ENCODE results near the gene BEAN1.
"Not testable (repeated sequence)": the region's sequence is repeated elsewhere in the genome, so short reads cannot be mapped to it uniquely, and the experiment has no call there.

BEAN1 gene

GRCh38 chr16:66512272-66513110 lies 85.4 kb downstream of the BEAN1 start:
- DNase-seq, result no peak

DNA sequence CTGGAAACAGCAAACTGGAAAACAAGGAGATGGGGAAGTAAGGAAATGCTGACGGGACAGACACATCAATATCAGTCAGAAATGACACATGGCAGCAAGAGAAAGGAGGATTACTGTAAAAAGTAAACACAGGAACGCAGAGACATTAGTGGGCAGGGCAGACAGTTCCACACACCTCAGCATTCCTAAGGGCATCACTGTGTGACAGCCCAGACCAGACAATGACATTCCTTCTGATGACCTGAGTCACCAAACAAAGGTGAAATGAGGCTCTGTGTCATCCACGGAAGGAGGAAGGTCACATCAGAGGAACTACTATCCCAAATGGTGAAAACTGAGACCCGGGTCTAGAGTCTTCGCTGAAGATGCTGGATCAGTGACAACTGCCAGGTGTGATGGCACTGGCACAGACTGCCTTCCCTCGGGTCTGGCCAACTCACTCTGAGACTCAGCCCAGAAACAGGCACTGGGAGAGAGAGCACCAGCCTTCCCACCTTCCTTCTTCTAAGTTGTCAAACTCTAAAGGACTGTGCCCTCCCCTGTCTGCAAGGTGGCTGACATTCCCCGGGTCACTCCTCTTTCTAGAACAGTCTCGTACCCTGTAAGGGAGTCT lies 86.1 kb downstream of the BEAN1 start:
- no peak for DNase-seq

DNA sequence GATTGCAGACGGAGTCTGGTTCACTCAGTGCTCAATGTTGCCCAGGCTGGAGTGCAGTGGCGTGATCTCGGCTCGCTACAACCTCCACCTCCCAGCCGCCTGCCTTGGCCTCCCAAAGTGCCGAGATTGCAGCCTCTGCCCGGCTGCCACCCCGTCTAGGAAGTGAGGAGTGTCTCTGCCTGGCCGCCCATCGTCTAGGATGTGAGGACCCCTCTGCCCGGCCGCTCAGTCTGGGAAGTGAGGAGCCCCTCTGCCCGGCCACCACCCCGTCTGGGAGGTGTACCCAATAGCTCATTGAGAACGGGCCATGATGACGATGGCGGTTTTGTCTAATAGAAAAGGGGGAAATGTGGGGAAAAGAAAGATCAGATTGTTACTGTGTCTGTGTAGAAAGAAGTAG lies 87.3 kb downstream of the BEAN1 start:
- DNase-seq, result not testable (repeated sequence)

GRCh38 chr16:66514980-66515595 lies 88.0 kb downstream of the BEAN1 start:
- DNase-seq, result not testable (repeated sequence)

GRCh38 chr16:66515596-66516508 lies 88.8 kb downstream of the BEAN1 start:
- DNase-seq, result no peak

GRCh38 chr16:66516509-66516807 lies 89.4 kb downstream of the BEAN1 start:
- DNase-seq, result no peak

DNA sequence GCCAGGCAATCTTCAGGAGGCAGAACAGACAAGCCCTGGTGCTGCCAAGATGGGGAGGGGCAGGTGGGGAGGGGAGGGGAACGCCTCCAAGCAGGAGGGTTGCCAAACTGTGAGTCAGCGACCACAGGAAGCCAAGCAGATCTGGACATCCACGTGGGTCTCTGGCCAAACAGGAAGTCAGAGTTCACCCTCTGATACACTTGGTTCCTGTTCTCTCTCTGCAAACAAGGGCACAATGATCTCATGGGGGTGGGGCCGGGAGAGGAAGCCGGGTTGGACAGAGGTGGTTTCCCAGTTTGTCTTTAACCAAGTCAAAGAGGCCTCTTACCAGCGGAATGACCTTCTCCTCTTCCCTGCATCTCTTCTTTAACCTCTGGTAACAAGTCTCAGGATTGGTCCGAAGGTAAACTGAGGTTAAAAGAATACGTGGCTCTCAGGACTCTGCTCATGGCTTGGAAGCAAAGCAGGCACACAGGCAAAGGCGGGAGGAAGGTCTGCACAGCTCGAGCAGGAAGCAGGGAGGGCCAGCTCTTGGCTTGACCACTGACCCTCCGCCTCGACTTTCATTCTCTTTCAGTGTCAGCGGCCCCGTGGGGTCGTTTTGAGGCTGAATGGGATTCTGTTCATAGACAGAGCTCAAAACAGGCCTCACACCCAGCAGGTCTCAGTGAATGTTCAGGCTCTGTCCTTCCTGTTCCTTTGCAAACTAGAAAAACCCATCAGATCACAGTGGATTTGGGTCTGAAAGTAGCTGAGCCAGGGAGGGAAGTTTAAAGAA lies 89.9 kb downstream of the BEAN1 start:
- peak; percentile 70 for DNase-seq

DNA sequence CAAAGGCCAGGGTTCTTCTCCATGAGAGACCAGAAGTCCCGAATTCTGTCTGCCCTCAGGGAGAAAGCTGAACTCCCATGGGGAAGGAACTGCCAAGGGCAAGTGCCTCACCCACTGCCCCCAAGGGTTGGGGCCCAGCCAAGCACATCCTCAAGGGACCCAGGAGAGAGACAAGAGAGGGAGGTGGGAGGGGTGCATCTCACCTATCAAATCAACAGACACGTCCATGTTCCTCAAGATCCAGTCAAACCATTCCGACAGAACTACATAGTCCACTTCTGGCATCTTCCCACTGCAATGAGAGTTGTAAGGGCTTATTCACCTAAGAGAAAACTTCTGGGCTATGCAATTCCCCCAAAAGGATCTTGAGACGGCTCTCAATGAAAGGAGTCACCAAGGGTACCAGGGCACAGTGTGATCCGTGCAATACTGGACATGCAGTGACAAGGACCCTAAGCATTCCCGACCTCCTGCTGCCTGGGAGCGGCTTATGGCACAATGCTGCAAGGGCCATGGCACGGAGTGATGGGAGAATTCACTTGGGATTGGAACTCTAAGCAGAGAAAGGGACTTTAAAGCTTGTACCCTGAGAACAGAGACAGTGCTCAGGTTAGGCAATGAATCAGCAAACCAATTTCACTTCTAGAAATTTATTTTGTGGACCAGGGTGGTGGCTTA lies 90.6 kb downstream of the BEAN1 start:
- no peak for DNase-seq

DNA sequence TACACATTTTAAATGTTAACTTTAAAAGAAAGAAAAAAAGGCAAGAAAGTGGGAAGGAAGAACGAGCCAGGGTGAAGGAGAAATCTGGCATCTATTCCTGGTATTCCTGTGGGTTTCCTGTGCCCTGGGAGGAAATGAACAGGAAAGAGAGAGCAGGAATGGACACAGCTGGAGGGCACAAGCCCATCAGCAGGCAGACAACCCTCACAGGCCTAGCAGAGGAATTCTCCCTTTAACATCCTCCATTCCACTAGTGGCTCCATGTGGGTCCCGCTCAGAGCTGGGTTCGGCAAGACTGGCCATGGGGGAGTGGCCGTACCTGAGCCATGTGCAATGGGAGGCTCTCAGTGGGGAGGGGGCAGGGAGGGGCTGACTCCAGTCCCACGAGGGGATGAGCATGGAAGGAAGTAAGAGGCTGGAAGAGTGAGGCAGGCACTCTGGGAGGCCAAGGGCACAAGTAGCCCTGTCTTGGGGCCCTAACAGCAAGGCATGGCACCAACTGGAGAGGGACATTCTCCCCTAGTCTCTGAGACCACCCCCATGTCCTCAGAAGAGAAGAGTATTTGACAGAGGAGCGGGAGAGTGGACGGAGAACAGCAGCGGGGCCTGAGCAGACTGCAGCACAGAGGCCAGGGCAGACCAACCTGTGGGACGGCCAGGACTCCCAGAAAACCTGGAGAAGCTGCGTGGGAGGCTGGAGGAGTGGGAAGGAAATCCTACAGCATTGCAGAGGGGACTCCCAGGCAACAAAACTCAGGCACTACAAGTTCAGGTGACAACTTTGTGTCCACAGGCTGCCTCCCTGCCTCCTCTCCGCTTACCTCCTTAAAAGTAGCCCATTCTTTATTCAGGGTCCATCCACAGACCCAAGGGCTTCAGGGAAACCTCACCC lies 92.6 kb downstream of the BEAN1 start:
- DNase-seq, result no peak

DNA sequence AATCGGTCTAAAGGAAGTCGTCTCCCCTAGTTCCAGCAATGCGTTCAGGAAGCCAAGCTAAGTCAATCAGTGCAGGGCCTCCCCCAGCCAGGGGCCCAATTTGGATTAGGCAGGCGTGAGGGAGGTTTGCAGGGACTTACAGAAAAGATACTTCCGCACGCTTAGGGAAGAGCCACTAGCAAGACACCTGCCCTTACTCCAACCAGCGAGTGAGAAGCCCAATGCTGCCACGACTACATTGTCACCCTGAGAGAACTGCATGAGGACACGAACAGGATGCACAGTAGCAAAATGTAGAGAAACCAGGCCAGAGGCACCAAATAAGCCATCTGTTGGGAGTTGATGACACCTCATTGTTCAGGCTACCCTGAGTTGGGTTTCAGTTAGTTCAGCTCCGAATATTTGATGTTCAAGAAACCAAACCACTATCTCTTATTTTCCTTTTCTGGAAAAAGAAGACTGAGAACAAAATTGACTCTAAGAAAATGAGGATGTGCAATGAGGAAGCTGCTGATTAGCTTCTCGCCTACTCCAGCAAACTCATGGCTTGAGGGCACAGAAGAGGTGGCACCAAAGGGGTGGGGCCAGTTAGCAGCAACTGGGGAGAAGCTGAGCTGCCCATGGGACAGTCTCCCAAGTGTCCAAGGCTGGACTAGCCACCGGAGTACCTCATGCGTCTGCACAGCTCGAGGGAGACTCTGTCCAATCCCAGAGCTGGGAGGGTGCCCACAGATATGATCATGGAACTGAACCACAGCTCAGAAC lies 93.5 kb downstream of the BEAN1 start:
- DNase-seq, result no peak

DNA sequence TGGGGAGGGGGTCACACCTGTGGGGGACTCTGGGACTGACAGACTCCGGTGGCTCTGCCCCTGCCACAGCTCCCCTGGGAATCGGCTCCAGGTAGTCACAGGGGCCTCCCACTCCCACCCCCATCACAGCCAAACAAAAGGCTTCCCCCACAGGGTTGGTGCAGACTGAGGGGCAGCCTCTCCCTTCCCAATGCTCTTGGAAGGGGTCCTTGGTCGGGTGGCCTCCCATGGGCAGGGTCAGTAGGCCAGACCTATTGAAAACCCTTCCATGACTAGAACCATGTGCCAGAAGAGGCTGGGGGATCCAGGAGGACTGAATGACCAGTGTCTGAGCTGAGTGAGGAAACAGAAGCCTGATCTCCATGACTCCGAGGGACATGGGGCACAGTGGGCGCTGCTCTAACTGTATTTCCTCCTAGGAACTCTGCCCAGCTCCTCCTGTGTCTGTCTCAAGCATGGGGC lies 94.2 kb downstream of the BEAN1 start:
- no peak for DNase-seq

GRCh38 chr16:66521951-66522771 lies 95.1 kb downstream of the BEAN1 start:
- peak; percentile 86 for DNase-seq

DNA sequence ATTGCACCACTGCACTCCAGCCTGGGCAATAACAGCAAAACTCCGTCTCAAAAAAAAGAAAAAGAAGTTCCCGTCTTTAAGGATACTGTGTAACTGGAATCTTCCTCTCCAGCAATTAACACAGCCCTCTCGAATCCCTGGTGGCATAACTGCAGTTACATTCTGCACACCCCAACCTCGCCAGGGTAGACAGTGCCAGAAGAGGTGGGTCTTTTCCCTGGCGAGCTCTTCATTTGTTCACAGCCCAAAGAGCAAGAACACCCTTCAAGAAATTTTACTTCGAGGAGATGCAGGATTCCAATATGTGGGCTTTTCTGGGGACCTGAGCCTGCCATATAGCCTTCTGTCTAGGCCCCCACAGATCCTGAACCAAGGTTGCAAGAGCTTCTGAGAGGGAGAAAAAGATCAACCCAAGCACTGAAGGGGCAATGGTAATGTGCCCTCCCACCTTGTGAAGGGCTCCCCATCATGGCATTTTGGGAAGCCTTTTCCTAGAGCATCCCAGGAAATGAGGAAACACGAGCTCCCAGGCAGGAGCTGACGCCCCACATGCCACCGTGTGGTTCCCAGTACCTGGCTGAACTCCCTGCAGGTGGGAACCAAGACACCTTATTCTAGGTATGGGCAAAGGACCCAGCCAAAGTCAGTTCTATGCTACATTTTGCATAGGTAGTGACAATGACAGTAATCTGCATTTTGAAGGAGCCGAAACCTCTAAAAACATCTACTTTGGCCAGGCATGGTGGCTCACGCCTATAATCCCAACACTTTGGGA lies 95.9 kb downstream of the BEAN1 start:
- DNase-seq, result no peak

GRCh38 chr16:66523861-66524354 lies 96.8 kb downstream of the BEAN1 start:
- DNase-seq, result peak; percentile 24

GRCh38 chr16:66524601-66525164 lies 97.6 kb downstream of the BEAN1 start:
- no peak for DNase-seq

GRCh38 chr16:66525396-66526180 lies 98.5 kb downstream of the BEAN1 start:
- DNase-seq, result no peak

GRCh38 chr16:66528294-66528693 lies 101.2 kb downstream of the BEAN1 start:
- DNase-seq, result no peak
